GM13976 (cell line): Measurements from ENCODE around the gene AHSG.
A peak's percentile ranks its signal among the peaks of the same experiment; 100 is the strongest.

Experiments used
- DNase-seq: peaks from one replicate; pipeline ENCODE4 v3.0.0; 2012; ENCODE audit warnings: low spot score
- CTCF ChIP-seq: IDR thresholded peaks from 2 replicates; pipeline ENCODE4 v1.5.1; 2012; ENCODE audit warnings: borderline replicate concordance, mild to moderate bottlenecking; ENCODE audit not compliant: insufficient read depth; ENCODE audit errors: extremely low read depth, missing control alignments, control extremely low read depth
- in situ Hi-C: fragments of 300-500 bp; cut with MboI; formaldehyde crosslinking; loops from one replicate; pipeline ENCODE4 v1.12.0; 2022; ENCODE audit warnings: low sequenced_read_pairs, mixed read lengths, inconsistent platforms; ENCODE audit not compliant: unreplicated experiment

AHSG gene

GRCh38 chr3:186608624-186609215 is 4.1 kb upstream of the AHSG start:
- in situ Hi-C loops = no loop called here
- DNase-seq = no peak
- no peak for TF ChIP-seq CTCF

GRCh38 chr3:186609247-186609868 is 3.5 kb upstream of the AHSG start:
- TF ChIP-seq CTCF = peak; percentile 27
- DNase-seq = peak; percentile 48
- in situ Hi-C loops = no loop called here

GRCh38 chr3:186612065-186612464 is 795 bp upstream of the AHSG start:
- no peak for TF ChIP-seq CTCF
- in situ Hi-C loops = no loop called here
- DNase-seq = no peak

GRCh38 chr3:186613637-186614265 is 891 bp downstream of the AHSG start:
- in situ Hi-C loops = no loop called here
- no peak for DNase-seq
- no peak for TF ChIP-seq CTCF

GRCh38 chr3:186614266-186614596 is 1.4 kb downstream of the AHSG start:
- no peak for TF ChIP-seq CTCF
- in situ Hi-C loops = no loop called here
- DNase-seq = no peak

GRCh38 chr3:186614597-186615483 is 2.0 kb downstream of the AHSG start:
- peak; percentile 86 for DNase-seq
- peak; percentile 97 for TF ChIP-seq CTCF
- in situ Hi-C loops = no loop called here
